GM12891 (cell line): ENCODE measurements around the gene ABI1.

Experiments used
- PAX5 ChIP-seq: IDR thresholded peaks from 2 replicates; pipeline ENCODE4 v1.6.1; 2011; ENCODE audit warnings: low read length, moderate library complexity, mild to moderate bottlenecking; ENCODE audit not compliant: insufficient read depth, severe bottlenecking
- POLR2A ChIP-seq: IDR thresholded peaks from 2 replicates; pipeline ENCODE4 v1.6.1; 2011; ENCODE audit warnings: low read depth, low read length, control low read depth
- POLR2AphosphoS5 ChIP-seq: IDR thresholded peaks from 2 replicates; pipeline ENCODE4 v1.6.1; 2011; ENCODE audit warnings: low read depth, low read length, control low read depth
- TAF1 ChIP-seq: IDR thresholded peaks from 2 replicates; pipeline ENCODE4 v1.6.1; 2011; ENCODE audit warnings: low read depth, low read length, control low read depth

GRCh38 chr10:26746061-26746460 lies 114.7 kb downstream of the ABI1 start:
- TF ChIP-seq POLR2AphosphoS5 (no peak), POLR2A (no peak), PAX5 (no peak), TAF1 (no peak)
